ENCODE data around the gene ARMS2. TPM values are rescaled to one million over a fixed set of nuclear protein-coding genes. Genes with fewer than 3 reads are reported as not detected.
A peak's percentile ranks its signal among the peaks of the same experiment; 100 is the strongest.

Gene ARMS2
- polyA plus RNA-seq, 3 donors, result not detected

- H3K9me3 ChIP-seq (replicated peaks in 1 of 2; ENCODE audit: control insufficient read depth in 1 of 2, insufficient read depth in 1 of 2, low read length in 2 of 2), result no peaks in the 10 kb centered on the region
- Mint-ChIP-seq H3K27ac (no peak overlapping the region), H3K4me3 (no peak overlapping the region), H3K27me3 (ENCODE audit: low read depth in 3 of 3) (peaks cover 16 to 50% (median 31%) of the 10 kb centered on the region in 3 donors), H3K36me3 (no peaks in the 10 kb centered on the region), H3K9me3 (peaks cover 0 to 4% (median 0%) of the 10 kb centered on the region in 7 donors), H3K4me1 (peaks cover 22% of the 10 kb centered on the region)
- no peak for DNase-seq
- H3K79me2 ChIP-seq (ENCODE audit: insufficient read depth, low read length), result no peaks in the 10 kb centered on the region
- no peak overlapping the region for H3K9ac ChIP-seq (ENCODE audit: insufficient read depth, low read length, poor library complexity, severe bottlenecking)
- H3K4me3 ChIP-seq (replicated peaks in 1 of 3; ENCODE audit: low read depth in 2 of 3, low read length in 3 of 3), result no peak overlapping the region
- H3K27me3 ChIP-seq (ENCODE audit: control insufficient read depth in 2 of 2, insufficient read depth in 2 of 2, low read length in 2 of 2), result no peaks in the 10 kb centered on the region
- H3K36me3 ChIP-seq (replicated peaks in 1 of 2; ENCODE audit: control insufficient read depth in 1 of 2, insufficient read depth in 2 of 2, low read length in 2 of 2), result no peaks in the 10 kb centered on the region
- no peak overlapping the region for H3K4me2 ChIP-seq (replicated peaks; ENCODE audit: extremely low read depth, low read length, poor library complexity, severe bottlenecking)
- intact Hi-C loops (cut with micrococcal nuclease), result no loop called here
- H3K27ac ChIP-seq (ENCODE audit: low read depth in 1 of 2, low read length in 2 of 2), result no peak overlapping the region
- 89% methylated on average over 7 of the region's 9 CpGs for WGBS (ENCODE audit: insufficient coverage)
- no peaks in the 10 kb centered on the region for H3K4me1 ChIP-seq (ENCODE audit: control insufficient read depth in 1 of 2, insufficient read depth in 2 of 2, low read length in 2 of 2)
- H4K20me1 ChIP-seq (ENCODE audit: insufficient read depth, low read length), result no peaks in the 10 kb centered on the region
- no peak for TF ChIP-seq CTCF (IDR thresholded peaks at IDR 0.05)
- no peak overlapping the region for H2AFZ ChIP-seq (ENCODE audit: insufficient read depth, low read depth, low read length, poor library complexity, severe bottlenecking)
These were observed 38.6 kb downstream of the ARMS2 start for GRCh38 chr10:122492999-122493481.

GRCh38 chr10:122493761-122494160 is 39.3 kb downstream of the ARMS2 start:
- H3K9ac ChIP-seq (ENCODE audit: insufficient read depth, low read length, poor library complexity, severe bottlenecking), result no peak overlapping the region
- Mint-ChIP-seq H3K27me3 (ENCODE audit: low read depth in 3 of 3) (peaks cover 16 to 50% (median 34%) of the 10 kb centered on the region in 3 donors), H3K4me1 (peaks cover 17% of the 10 kb centered on the region), H3K36me3 (no peaks in the 10 kb centered on the region), H3K27ac (peak overlapping the region in 1 of 7 donors; percentile 73), H3K9me3 (peaks cover 0 to 1% (median 0%) of the 10 kb centered on the region in 7 donors), H3K4me3 (no peak overlapping the region)
- no peaks in the 10 kb centered on the region for H3K79me2 ChIP-seq (ENCODE audit: insufficient read depth, low read length)
- no peak overlapping the region for H3K4me3 ChIP-seq (replicated peaks in 1 of 3; ENCODE audit: low read depth in 2 of 3, low read length in 3 of 3)
- no peaks in the 10 kb centered on the region for H3K27me3 ChIP-seq (ENCODE audit: control insufficient read depth in 2 of 2, insufficient read depth in 2 of 2, low read length in 2 of 2)
- no peaks in the 10 kb centered on the region for H3K36me3 ChIP-seq (replicated peaks in 1 of 2; ENCODE audit: control insufficient read depth in 1 of 2, insufficient read depth in 2 of 2, low read length in 2 of 2)
- no peak overlapping the region for H2AFZ ChIP-seq (ENCODE audit: insufficient read depth, low read depth, low read length, poor library complexity, severe bottlenecking)
- no peak for DNase-seq
- no peaks in the 10 kb centered on the region for H3K4me1 ChIP-seq (ENCODE audit: control insufficient read depth in 1 of 2, insufficient read depth in 2 of 2, low read length in 2 of 2)
- 94% methylated on average over 3 of the region's 4 CpGs for WGBS (ENCODE audit: insufficient coverage)
- no peaks in the 10 kb centered on the region for H3K9me3 ChIP-seq (replicated peaks in 1 of 2; ENCODE audit: control insufficient read depth in 1 of 2, insufficient read depth in 1 of 2, low read length in 2 of 2)
- H4K20me1 ChIP-seq (ENCODE audit: insufficient read depth, low read length), result no peaks in the 10 kb centered on the region
- TF ChIP-seq CTCF (IDR thresholded peaks at IDR 0.05), result no peak
- H3K27ac ChIP-seq (ENCODE audit: low read depth in 1 of 2, low read length in 2 of 2), result no peak overlapping the region
- no peak overlapping the region for H3K4me2 ChIP-seq (replicated peaks; ENCODE audit: extremely low read depth, low read length, poor library complexity, severe bottlenecking)
- intact Hi-C loops (cut with micrococcal nuclease), result no loop called here

Measured in CD14-positive monocyte (primary cell).